Neural crest cell (in vitro differentiated cells): ENCODE data around the gene ANKLE2. TPM values are rescaled to one million over a fixed set of nuclear protein-coding genes. Genes with fewer than 3 reads are reported as not detected.

ENCODE experiments used
- DNase-seq: peaks from one replicate; pipeline ENCODE4 v3.0.0; 2021; ENCODE audit warnings: low read depth, mixed read lengths, low spot score
- H3K27ac Mint-ChIP-seq: one replicate; pipeline ENCODE4 v1.8.0; 2021; ENCODE audit warnings: mild to moderate bottlenecking, mixed read lengths; ENCODE audit not compliant: unreplicated experiment
- H3K27me3 Mint-ChIP-seq: 2 replicates; pipeline ENCODE4 v1.8.0; 2021; ENCODE audit warnings: low read depth, mild to moderate bottlenecking, mixed read lengths
- H3K36me3 Mint-ChIP-seq: 2 replicates; pipeline ENCODE4 v1.8.0; 2021; ENCODE audit warnings: low read depth, mild to moderate bottlenecking, mixed read lengths
- H3K4me1 Mint-ChIP-seq: 2 replicates; pipeline ENCODE4 v1.8.0; 2021; ENCODE audit warnings: mixed read lengths
- H3K4me3 Mint-ChIP-seq: one replicate; pipeline ENCODE4 v1.8.0; 2021; ENCODE audit warnings: mild to moderate bottlenecking, mixed read lengths
- H3K9me3 Mint-ChIP-seq: 2 replicates; pipeline ENCODE4 v1.8.0; 2021; ENCODE audit warnings: mixed read lengths
- total RNA-seq: library from RNA; stranded (reverse); gene quantifications from 2 replicates; pipeline ENCODE4 v1.2.1, GENCODE V29; 2021
- TF ChIP-seq, protein P1 (sequence below): fragments of 200-600 bp; sonication (generic); conservative IDR thresholded peaks from 2 replicates; pipeline ENCODE4 v1.5.0; 2021; ENCODE audit warnings: antibody characterized with exemption, mild to moderate bottlenecking

The ANKLE2 gene
- total RNA-seq, 1 donor from 2014 or later = 100 TPM

DNA sequence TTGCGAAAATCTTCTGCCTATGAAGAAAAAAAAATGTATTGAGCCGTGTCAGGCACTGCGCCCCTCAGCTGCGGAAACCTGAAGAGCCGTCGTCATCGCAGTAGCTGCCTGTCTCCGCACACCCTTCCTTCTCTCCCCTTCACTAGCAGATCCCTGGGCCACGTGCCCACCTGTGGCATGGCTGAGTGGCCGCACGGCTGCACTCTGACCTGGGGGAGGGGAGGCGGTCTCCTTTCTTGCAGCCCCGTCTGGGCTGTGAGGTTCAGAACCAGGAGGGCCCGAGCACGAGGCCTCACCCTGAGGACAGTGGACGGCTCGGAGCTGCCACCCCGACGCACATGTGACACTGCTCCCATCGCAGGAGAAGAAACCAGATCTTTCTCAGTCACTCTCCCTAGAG lies 26.1 kb downstream of the ANKLE2 start:
- Mint-ChIP-seq H3K27ac (no peak overlapping the region), H3K36me3 (peaks cover 36% of the 10 kb centered on the region)
- TF ChIP-seq, protein P1, sequence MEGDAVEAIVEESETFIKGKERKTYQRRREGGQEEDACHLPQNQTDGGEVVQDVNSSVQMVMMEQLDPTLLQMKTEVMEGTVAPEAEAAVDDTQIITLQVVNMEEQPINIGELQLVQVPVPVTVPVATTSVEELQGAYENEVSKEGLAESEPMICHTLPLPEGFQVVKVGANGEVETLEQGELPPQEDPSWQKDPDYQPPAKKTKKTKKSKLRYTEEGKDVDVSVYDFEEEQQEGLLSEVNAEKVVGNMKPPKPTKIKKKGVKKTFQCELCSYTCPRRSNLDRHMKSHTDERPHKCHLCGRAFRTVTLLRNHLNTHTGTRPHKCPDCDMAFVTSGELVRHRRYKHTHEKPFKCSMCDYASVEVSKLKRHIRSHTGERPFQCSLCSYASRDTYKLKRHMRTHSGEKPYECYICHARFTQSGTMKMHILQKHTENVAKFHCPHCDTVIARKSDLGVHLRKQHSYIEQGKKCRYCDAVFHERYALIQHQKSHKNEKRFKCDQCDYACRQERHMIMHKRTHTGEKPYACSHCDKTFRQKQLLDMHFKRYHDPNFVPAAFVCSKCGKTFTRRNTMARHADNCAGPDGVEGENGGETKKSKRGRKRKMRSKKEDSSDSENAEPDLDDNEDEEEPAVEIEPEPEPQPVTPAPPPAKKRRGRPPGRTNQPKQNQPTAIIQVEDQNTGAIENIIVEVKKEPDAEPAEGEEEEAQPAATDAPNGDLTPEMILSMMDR = no peak

DNA sequence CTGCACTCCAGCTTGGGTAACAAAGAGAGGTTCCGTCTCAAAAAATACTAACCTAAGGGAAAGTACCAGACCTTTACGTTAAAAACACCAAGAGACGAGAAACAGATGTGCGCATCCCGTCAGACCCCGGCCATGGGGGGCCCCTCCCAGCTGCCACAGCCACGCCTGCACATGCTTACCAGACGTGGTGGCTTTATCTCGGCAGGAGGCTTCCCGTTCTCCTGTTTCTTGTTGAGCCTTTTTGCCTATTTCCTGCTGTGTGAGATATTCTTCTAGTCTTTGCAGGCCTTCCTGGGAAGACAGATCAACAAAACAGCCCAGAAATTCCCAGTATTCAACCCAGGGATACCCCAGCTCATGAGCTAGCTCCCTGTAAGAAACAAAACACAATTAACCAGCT lies 27.4 kb downstream of the ANKLE2 start:
- Mint-ChIP-seq H3K36me3 (peaks cover 41% of the 10 kb centered on the region), H3K4me3 (no peak overlapping the region)

More for the DNA sequence above, 26.1 kb downstream of the ANKLE2 start:
- Mint-ChIP-seq H3K9me3 (no peaks in the 10 kb centered on the region), H3K4me3 (no peak overlapping the region), H3K27me3 (no peaks in the 10 kb centered on the region), H3K4me1 (no peaks in the 10 kb centered on the region)
- no peak for DNase-seq

GRCh38 chr12:132731574-132731973 lies 30.1 kb downstream of the ANKLE2 start:
- Mint-ChIP-seq H3K36me3 (peaks cover 45% of the 10 kb centered on the region), H3K4me1 (no peaks in the 10 kb centered on the region), H3K27ac (no peak overlapping the region), H3K9me3 (no peaks in the 10 kb centered on the region), H3K4me3 (no peak overlapping the region), H3K27me3 (no peaks in the 10 kb centered on the region)
- no peak for DNase-seq
- TF ChIP-seq, protein P1 = no peak

More for the DNA sequence above, 27.4 kb downstream of the ANKLE2 start:
- TF ChIP-seq, protein P1 = no peak
- Mint-ChIP-seq H3K27ac (no peak overlapping the region), H3K27me3 (no peaks in the 10 kb centered on the region), H3K4me1 (no peaks in the 10 kb centered on the region), H3K9me3 (no peaks in the 10 kb centered on the region)
- DNase-seq = no peak

DNA sequence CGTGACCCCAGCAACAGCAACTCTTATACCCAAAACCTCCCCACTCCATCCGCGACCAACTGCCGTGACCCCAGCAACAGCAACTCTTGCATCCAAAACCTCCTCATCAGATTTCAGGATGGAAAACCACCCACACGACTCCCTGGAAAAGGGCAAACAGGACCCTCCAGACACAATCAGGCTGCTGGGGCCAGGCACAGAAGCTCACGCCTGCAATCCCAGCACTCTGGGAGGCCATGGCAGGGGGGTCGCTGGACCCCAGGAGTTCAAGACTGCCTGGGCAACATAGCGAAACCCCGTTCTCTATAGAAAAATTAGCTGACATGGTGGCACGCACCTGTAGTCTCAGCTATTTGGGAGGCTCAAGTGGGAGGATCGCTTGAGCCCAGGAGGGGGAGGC lies 31.3 kb downstream of the ANKLE2 start:
- no peaks in the 10 kb centered on the region for H3K27me3 Mint-ChIP-seq
- TF ChIP-seq, protein P1 = no peak
- no peaks in the 10 kb centered on the region for H3K9me3 Mint-ChIP-seq
- no peak overlapping the region for H3K27ac Mint-ChIP-seq
- H3K4me1 Mint-ChIP-seq = no peaks in the 10 kb centered on the region
- peak overlapping the region; percentile 38 for H3K4me3 Mint-ChIP-seq
- no peak for DNase-seq
- peaks cover 52% of the 10 kb centered on the region for H3K36me3 Mint-ChIP-seq

- Mint-ChIP-seq H3K27ac (no peak overlapping the region), H3K27me3 (no peaks in the 10 kb centered on the region), H3K36me3 (peaks cover 50% of the 10 kb centered on the region), H3K4me1 (no peaks in the 10 kb centered on the region), H3K9me3 (no peaks in the 10 kb centered on the region), H3K4me3 (peak overlapping the region; percentile 38)
- no peak for DNase-seq
- TF ChIP-seq, protein P1 = no peak
These were observed 31.9 kb downstream of the ANKLE2 start for GRCh38 chr12:132729541-132730320.
